Measurements from ENCODE around the gene BRPF3.

BRPF3 gene

GRCh38 chr6:36242161-36242560 is 45.6 kb downstream of the BRPF3 start:
- Histone ChIP-seq H3K9ac (peak overlapping the region in 7 of 11 experiments; percentile 3 to 58 (median 45); a peak in 8 of 22 replicates), H3K9me3 (replicated peaks in 1 of 11) (peaks cover 0 to 28% (median 10%) of the 10 kb centered on the region in 11 experiments; a peak in 9 of 22 replicates), H3K4me1 (peaks cover 51 to 72% (median 68%) of the 10 kb centered on the region in 10 experiments), H3K4me2 (peak overlapping the region; percentile 76 to 98 (median 87)), H3K27me3 (no peaks in the 10 kb centered on the region), H3K4me3 (peak overlapping the region in 8 of 10 experiments; percentile 24 to 43 (median 30); a peak in 12 of 20 replicates), H4K20me1 (no peaks in the 10 kb centered on the region; a peak in 1 of 22 replicates), H3K36me3 (no peaks in the 10 kb centered on the region), H3K27ac (peak overlapping the region in 9 of 11 experiments; percentile 6 to 60 (median 56); a peak in 12 of 22 replicates)
- TF ChIP-seq Cebpa-rat (IDR thresholded peaks at IDR 0.05) = no peak

- H3K9ac ChIP-seq = peak overlapping the region in 2 of 11 experiments; percentile 45 to 54; a peak in 2 of 22 replicates
- H3K4me2 ChIP-seq = peak overlapping the region; percentile 76 to 98 (median 87)
- peak overlapping the region in 7 of 11 experiments; percentile 13 to 60 (median 49); a peak in 8 of 22 replicates for H3K27ac ChIP-seq
- H3K4me3 ChIP-seq = 0 out of 20 replicates have a peak overlapping the region, but pooled peaks of 1 of the 10 experiments have one; percentile 24
- H3K36me3 ChIP-seq = no peaks in the 10 kb centered on the region
- TF ChIP-seq Cebpa-rat (IDR thresholded peaks at IDR 0.05) = no peak
- H4K20me1 ChIP-seq = no peaks in the 10 kb centered on the region; a peak in 1 of 22 replicates
- peaks cover 0 to 28% (median 10%) of the 10 kb centered on the region in 11 experiments; a peak in 9 of 22 replicates for H3K9me3 ChIP-seq (replicated peaks in 1 of 11)
- H3K27me3 ChIP-seq = no peaks in the 10 kb centered on the region
- peaks cover 51 to 77% (median 72%) of the 10 kb centered on the region in 10 experiments for H3K4me1 ChIP-seq
Measured at GRCh38 chr6:36242626-36243025, 46.1 kb downstream of the BRPF3 start.

GRCh38 chr6:36243562-36244212 is 47.1 kb downstream of the BRPF3 start:
- H3K9ac ChIP-seq = no peak overlapping the region
- H3K4me3 ChIP-seq = no peak overlapping the region; a peak in 1 of 20 replicates
- peaks cover 51 to 87% (median 83%) of the 10 kb centered on the region in 10 experiments for H3K4me1 ChIP-seq
- H3K27me3 ChIP-seq = no peaks in the 10 kb centered on the region
- no peak overlapping the region for H3K27ac ChIP-seq
- H3K36me3 ChIP-seq = no peaks in the 10 kb centered on the region
- H3K4me2 ChIP-seq = peak overlapping the region; percentile 76 to 98 (median 87)
- peaks cover 0 to 17% (median 5%) of the 10 kb centered on the region in 11 experiments; a peak in 8 of 22 replicates for H3K9me3 ChIP-seq (replicated peaks in 1 of 11)
- no peak for TF ChIP-seq Cebpa-rat (IDR thresholded peaks at IDR 0.05)
- H4K20me1 ChIP-seq = no peaks in the 10 kb centered on the region; a peak in 1 of 22 replicates

GRCh38 chr6:36244641-36245280 is 48.2 kb downstream of the BRPF3 start:
- H3K27me3 ChIP-seq = no peaks in the 10 kb centered on the region
- H3K36me3 ChIP-seq = no peaks in the 10 kb centered on the region
- H4K20me1 ChIP-seq = no peaks in the 10 kb centered on the region; a peak in 1 of 22 replicates
- peaks cover 0 to 9% (median 0%) of the 10 kb centered on the region in 11 experiments; a peak in 3 of 22 replicates for H3K9me3 ChIP-seq (replicated peaks in 1 of 11)
- peak overlapping the region in 3 of 11 experiments; percentile 57 to 73 (median 72); a peak in 5 of 22 replicates for H3K27ac ChIP-seq
- H3K9ac ChIP-seq = peak overlapping the region in 2 of 11 experiments; percentile 19 to 21; a peak in 1 of 22 replicates
- H3K4me1 ChIP-seq = peaks cover 60 to 98% (median 89%) of the 10 kb centered on the region in 10 experiments
- peak overlapping the region; percentile 20 to 97 (median 73); a peak in 18 of 22 replicates for H3K4me2 ChIP-seq
- TF ChIP-seq Cebpa-rat (IDR thresholded peaks at IDR 0.05) = no peak
- no peak overlapping the region for H3K4me3 ChIP-seq

DNA sequence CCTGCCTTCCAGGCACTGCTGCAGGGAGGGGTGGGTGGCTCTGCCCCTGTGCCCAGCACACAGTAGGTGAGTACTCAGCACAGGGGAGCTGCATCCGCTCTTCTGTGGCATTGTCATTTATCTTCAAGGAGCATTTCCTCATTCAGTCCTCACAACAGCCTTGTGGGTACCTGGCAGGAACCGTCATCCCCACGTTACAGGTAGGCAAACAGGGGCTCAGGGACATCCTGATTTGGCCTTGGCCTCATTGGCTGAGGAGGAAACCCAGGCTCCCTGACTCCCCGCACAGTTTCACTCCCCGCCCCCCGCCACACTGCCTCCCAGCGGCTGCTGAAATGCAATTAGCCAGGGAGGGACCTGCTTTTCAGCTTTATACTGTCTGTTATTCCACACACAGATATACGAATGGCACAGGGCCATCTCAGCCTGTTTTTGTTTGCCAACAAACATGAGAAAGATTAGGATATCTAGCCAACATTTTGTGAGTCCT is 49.1 kb downstream of the BRPF3 start:
- Histone ChIP-seq H3K4me3 (no peak overlapping the region), H3K4me2 (peak overlapping the region; percentile 20 to 97 (median 73); a peak in 20 of 22 replicates), H3K36me3 (no peaks in the 10 kb centered on the region), H3K9me3 (replicated peaks in 1 of 11) (peaks cover 0 to 6% (median 0%) of the 10 kb centered on the region in 11 experiments; a peak in 1 of 22 replicates), H3K27me3 (no peaks in the 10 kb centered on the region), H3K27ac (peak overlapping the region in 4 of 11 experiments; percentile 31 to 73 (median 64); a peak in 9 of 22 replicates), H3K9ac (peak overlapping the region in 2 of 11 experiments; percentile 19 to 21; a peak in 3 of 22 replicates), H3K4me1 (peaks cover 60 to 96% (median 84%) of the 10 kb centered on the region in 10 experiments), H4K20me1 (no peaks in the 10 kb centered on the region; a peak in 1 of 22 replicates)
- no peak for TF ChIP-seq Cebpa-rat (IDR thresholded peaks at IDR 0.05)

GRCh38 chr6:36246506-36247268 is 50.1 kb downstream of the BRPF3 start:
- Histone ChIP-seq H3K4me1 (peaks cover 52 to 87% (median 75%) of the 10 kb centered on the region in 10 experiments), H3K4me2 (peak overlapping the region in 8 of 11 experiments; percentile 18 to 97 (median 78); a peak in 14 of 22 replicates), H3K9ac (peak overlapping the region in 1 of 11 experiments; percentile 13; a peak in 2 of 22 replicates), H3K27me3 (no peaks in the 10 kb centered on the region), H3K4me3 (no peak overlapping the region), H4K20me1 (no peaks in the 10 kb centered on the region; a peak in 1 of 22 replicates), H3K36me3 (no peaks in the 10 kb centered on the region), H3K27ac (peak overlapping the region in 9 of 11 experiments; percentile 3 to 73 (median 34); a peak in 12 of 22 replicates), H3K9me3 (replicated peaks in 1 of 11) (no peaks in the 10 kb centered on the region)
- peak in 4 of 11 experiments; percentile 18 to 46 (median 32); a peak in 1 of 22 replicates for TF ChIP-seq Cebpa-rat (IDR thresholded peaks at IDR 0.05)

DNA sequence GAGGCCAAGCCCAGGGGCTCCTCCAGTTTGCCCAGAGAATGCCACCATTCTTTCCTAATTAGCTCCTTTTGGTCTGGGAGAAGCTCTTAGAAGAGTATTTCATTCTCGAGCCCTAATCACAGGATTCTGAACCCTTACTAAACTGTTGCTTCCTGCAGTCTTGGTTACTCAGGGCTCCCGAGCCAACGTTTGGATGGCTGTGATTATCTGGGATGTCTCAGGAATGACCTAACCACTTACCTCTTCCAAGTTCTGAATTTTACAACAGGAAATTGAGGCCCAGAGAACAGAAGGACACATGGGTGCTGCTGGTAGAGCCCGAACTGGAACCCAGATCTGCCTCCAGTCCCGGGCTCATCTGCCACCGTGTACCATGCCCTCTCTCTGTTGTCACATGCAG is 51.1 kb downstream of the BRPF3 start:
- peak overlapping the region in 10 of 11 experiments; percentile 10 to 73 (median 36); a peak in 13 of 22 replicates for H3K27ac ChIP-seq
- H3K36me3 ChIP-seq = no peaks in the 10 kb centered on the region
- H3K9ac ChIP-seq = no peak overlapping the region; a peak in 2 of 22 replicates
- H4K20me1 ChIP-seq = no peaks in the 10 kb centered on the region
- H3K4me2 ChIP-seq = peak overlapping the region in 10 of 11 experiments; percentile 5 to 97 (median 68); a peak in 17 of 22 replicates
- TF ChIP-seq Cebpa-rat (IDR thresholded peaks at IDR 0.05) = no peak
- no peak overlapping the region for H3K4me3 ChIP-seq
- H3K9me3 ChIP-seq (replicated peaks in 1 of 11) = no peaks in the 10 kb centered on the region
- no peaks in the 10 kb centered on the region for H3K27me3 ChIP-seq
- peaks cover 42 to 77% (median 65%) of the 10 kb centered on the region in 10 experiments for H3K4me1 ChIP-seq

GRCh38 chr6:36248980-36249379 is 52.4 kb downstream of the BRPF3 start:
- TF ChIP-seq Cebpa-rat (IDR thresholded peaks at IDR 0.05) = no peak
- no peaks in the 10 kb centered on the region for H4K20me1 ChIP-seq
- peak overlapping the region in 5 of 11 experiments; percentile 5 to 72 (median 47); a peak in 8 of 22 replicates for H3K27ac ChIP-seq
- no peaks in the 10 kb centered on the region for H3K36me3 ChIP-seq
- no peaks in the 10 kb centered on the region for H3K27me3 ChIP-seq
- no peak overlapping the region for H3K9ac ChIP-seq
- no peaks in the 10 kb centered on the region for H3K9me3 ChIP-seq (replicated peaks in 1 of 11)
- H3K4me3 ChIP-seq = no peak overlapping the region
- H3K4me1 ChIP-seq = peaks cover 29 to 64% (median 53%) of the 10 kb centered on the region in 10 experiments
- H3K4me2 ChIP-seq = peak overlapping the region in 10 of 11 experiments; percentile 3 to 97 (median 68); a peak in 16 of 22 replicates

Measured in BLaER1 treated with 17β-estradiol and CSF1 and Interleukin-3, amounts not matched to agents 10 nM and 100 nM (cell line).